Activated CD4-positive, alpha-beta T cell treated with anti-CD3 and anti-CD28 coated beads, Interleukin-2, amount 10 ng/mL, durations not matched to agents 7 days and 5 days (primary cell): ENCODE data around the gene BAZ1A. TPM values are rescaled to one million over a fixed set of nuclear protein-coding genes. Genes with fewer than 3 reads are reported as not detected.

Experiments
- CTCF ChIA-PET: fragments of 350-600 bp; sonication (Branson Sonifier 250); formaldehyde crosslinking; loops from one replicate; lab custom pipeline; 2021; ENCODE audit warnings: antibody characterized with exemption; lab: Charles Lee
- POLR2A ChIA-PET: fragments of 350-600 bp; sonication (Branson Sonifier 250); formaldehyde crosslinking; loops from one replicate; lab custom pipeline; 2021; ENCODE audit warnings: antibody characterized with exemption; lab: Charles Lee
- DNase-seq: peaks from one replicate; pipeline ENCODE4 v3.0.0-alpha.2; 2020
- H3K27ac Mint-ChIP-seq: one replicate; pipeline ENCODE4 v1.8.0; 2021; ENCODE audit warnings: mild to moderate bottlenecking, moderate library complexity, mixed read lengths
- H3K27me3 Mint-ChIP-seq: one replicate; pipeline ENCODE4 v1.8.0; 2021; ENCODE audit warnings: mixed read lengths
- H3K36me3 Mint-ChIP-seq: one replicate; pipeline ENCODE4 v1.8.0; 2021; ENCODE audit warnings: low read depth, mixed read lengths
- H3K4me1 Mint-ChIP-seq: one replicate; pipeline ENCODE4 v1.8.0; 2021; ENCODE audit warnings: mixed read lengths
- H3K4me3 Mint-ChIP-seq: one replicate; pipeline ENCODE4 v1.8.0; 2021; ENCODE audit warnings: mild to moderate bottlenecking, moderate library complexity, mixed read lengths
- H3K9me3 Mint-ChIP-seq: one replicate; pipeline ENCODE4 v1.8.0; 2021; ENCODE audit warnings: mixed read lengths
- total RNA-seq, 2 experiments: library from RNA; stranded (reverse); gene quantifications; one replicate each; pipeline ENCODE4 v1.2.3, GENCODE V29; 2021

Gene BAZ1A
- total RNA-seq, 2 experiments from 2014 or later = 50.4 to 69.4 TPM

DNA sequence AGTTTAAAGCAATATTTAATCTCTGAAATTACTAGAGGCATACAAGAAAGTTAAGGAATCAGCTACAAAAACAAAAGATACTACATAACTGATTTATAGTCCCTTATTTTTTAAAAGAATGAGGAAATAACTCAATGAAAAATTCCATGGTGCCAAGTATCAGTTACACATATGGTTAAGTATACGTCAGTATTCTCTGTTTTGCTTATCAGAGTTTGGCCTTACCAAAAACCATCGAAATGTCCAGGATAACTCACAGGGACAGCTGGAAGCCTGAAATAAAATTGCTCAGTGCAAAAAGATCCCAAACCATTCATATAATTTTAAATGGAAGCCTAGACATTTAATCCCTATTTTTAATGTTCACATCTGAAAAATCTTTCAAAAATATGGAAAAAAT, 164.4 kb downstream of the BAZ1A start:
- no peaks in the 10 kb centered on the region for H3K9me3 Mint-ChIP-seq
- no peak overlapping the region for H3K27ac Mint-ChIP-seq
- no peak for DNase-seq
- peaks cover 7% of the 10 kb centered on the region for H3K36me3 Mint-ChIP-seq
- POLR2A ChIA-PET = no interaction called here
- H3K4me1 Mint-ChIP-seq = peaks cover 23% of the 10 kb centered on the region
- CTCF ChIA-PET = no interaction called here
- no peaks in the 10 kb centered on the region for H3K27me3 Mint-ChIP-seq
- H3K4me3 Mint-ChIP-seq = no peak overlapping the region

DNA sequence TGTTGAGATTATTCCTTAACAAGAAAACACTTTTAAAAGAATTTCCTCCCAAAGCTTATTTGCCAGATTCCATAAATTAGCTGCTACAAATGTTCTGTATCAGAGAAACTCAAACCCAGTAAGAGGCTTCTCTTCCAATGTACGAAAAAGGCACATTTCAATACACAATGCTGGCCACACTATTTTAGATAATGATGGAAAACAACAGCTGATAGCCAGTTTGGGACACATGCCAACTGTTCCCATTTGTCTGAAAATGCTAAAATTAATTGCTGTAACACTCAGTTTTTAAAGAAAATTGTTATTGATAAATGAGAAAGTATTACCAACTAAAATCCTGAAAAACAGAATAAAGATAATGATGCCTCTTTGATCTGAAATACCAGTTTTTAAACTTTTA, 165.2 kb downstream of the BAZ1A start:
- no peak overlapping the region for H3K27ac Mint-ChIP-seq
- POLR2A ChIA-PET = no interaction called here

DNA sequence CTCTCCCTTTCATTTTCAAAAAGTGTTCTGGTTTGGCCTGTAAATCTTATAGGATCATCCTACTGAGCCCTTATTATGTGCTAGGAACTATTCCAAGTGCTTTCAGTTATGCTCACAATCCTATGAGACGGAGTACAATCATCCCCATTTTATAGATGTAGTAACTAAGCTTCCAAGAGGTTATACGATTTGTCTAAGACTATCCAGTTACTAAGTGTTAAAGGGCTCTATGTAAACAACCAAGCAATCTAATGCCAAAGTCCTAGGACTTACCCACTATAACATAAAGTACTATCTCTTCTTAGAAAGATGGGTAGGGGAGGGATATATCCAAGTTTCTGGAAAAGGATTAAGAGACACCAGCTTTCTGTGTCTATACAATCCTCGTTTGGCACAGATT, 167.4 kb downstream of the BAZ1A start:
- Mint-ChIP-seq H3K27me3 (no peaks in the 10 kb centered on the region), H3K27ac (no peak overlapping the region), H3K4me1 (peaks cover 4% of the 10 kb centered on the region), H3K4me3 (no peak overlapping the region), H3K9me3 (no peaks in the 10 kb centered on the region), H3K36me3 (peaks cover 7% of the 10 kb centered on the region)
- no peak for DNase-seq
- POLR2A ChIA-PET = no interaction called here
- CTCF ChIA-PET = interaction anchor here (0.5 to 1.7 kb wide), 3 partner anchors 10 to 407 kb away, joined by 3 to 5 read pairs (median 3); no protein-coding TSS in a partner anchor

More for the DNA sequence above, 165.2 kb downstream of the BAZ1A start:
- CTCF ChIA-PET = no interaction called here
- Mint-ChIP-seq H3K4me3 (no peak overlapping the region), H3K27me3 (no peaks in the 10 kb centered on the region), H3K4me1 (peaks cover 17% of the 10 kb centered on the region), H3K9me3 (no peaks in the 10 kb centered on the region), H3K36me3 (peaks cover 7% of the 10 kb centered on the region)
- DNase-seq = no peak

Other genes with a start within 250 kb of the BAZ1A start
- 10 to 100 TPM; 81.3 to 83.8 TPM for gene SNX6, start 245.2 kb downstream of the BAZ1A start, total RNA-seq
- gene CFL2, start 160.8 kb downstream of the BAZ1A start, total RNA-seq = 1 to 10 TPM; 5.4 to 6.3 TPM
- 10 to 100 TPM; 58.0 to 60.1 TPM for gene SRP54, start 107.6 kb upstream of the BAZ1A start, total RNA-seq
- 10 to 100 TPM; 33.2 to 37.1 TPM for gene FAM177A1, start 170.9 kb upstream of the BAZ1A start, total RNA-seq
- 10 to 100 TPM; 37.4 to 41.3 TPM for gene PPP2R3C, start 246.6 kb upstream of the BAZ1A start, total RNA-seq
- gene PRORP, start 247.2 kb upstream of the BAZ1A start, total RNA-seq = 10 to 100 TPM; 40.2 to 46.0 TPM